Measurements from ENCODE around the gene ZNF593OS.

Gene ZNF593OS

GRCh38 chr1:26125946-26126320 lies 45.7 kb downstream of the ZNF593OS start:
- DNase-seq (ENCODE audit: low read depth): no peak

- no peak for DNase-seq (ENCODE audit: low read depth)
Measured at GRCh38 chr1:26125382-26125781, 46.2 kb downstream of the ZNF593OS start.

- no peak for DNase-seq (ENCODE audit: low read depth)
Measured at GRCh38 chr1:26124418-26125331, 47.0 kb downstream of the ZNF593OS start.

- no peak for DNase-seq (ENCODE audit: low read depth)
Measured at GRCh38 chr1:26122988-26123973, 48.4 kb downstream of the ZNF593OS start.

- no peak for DNase-seq (ENCODE audit: low read depth)
Measured at GRCh38 chr1:26121854-26122773, 49.5 kb downstream of the ZNF593OS start.

GRCh38 chr1:26119892-26120608 lies 51.6 kb downstream of the ZNF593OS start:
- DNase-seq (ENCODE audit: low read depth): no peak
